HG03457 (cell line): ENCODE measurements around the gene EHHADH.
"Not testable (repeated sequence)": the region's sequence is repeated elsewhere in the genome, so short reads cannot be mapped to it uniquely, and the experiment has no call there.

Source experiments
- ATAC-seq: cut with Tn5 transposase; IDR thresholded peaks from one replicate; pipeline ENCODE4 v1.9.1; 2021; ENCODE audit warnings: moderate number of reproducible peaks; ENCODE audit not compliant: unreplicated experiment

Gene EHHADH

DNA sequence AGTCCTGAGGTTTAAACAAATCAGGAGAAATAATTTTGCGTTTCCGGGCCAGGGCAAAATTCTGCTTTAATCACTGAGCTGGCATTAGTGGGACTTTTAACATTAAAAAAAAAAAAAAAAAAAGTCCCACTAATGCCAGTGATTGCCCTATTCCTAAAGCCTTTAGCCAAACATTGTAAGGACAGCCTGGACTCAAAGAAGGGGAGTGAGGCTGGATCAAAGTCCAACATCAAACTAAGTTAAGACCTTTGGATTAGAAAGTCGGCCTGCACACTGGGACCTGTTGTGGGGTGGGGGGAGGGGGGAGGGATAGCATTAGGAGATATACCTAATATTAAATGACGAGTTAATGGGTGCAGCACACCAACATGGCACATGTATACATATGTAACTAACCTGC, 716 bp downstream of the EHHADH start:
- ATAC-seq = not testable (repeated sequence)

DNA sequence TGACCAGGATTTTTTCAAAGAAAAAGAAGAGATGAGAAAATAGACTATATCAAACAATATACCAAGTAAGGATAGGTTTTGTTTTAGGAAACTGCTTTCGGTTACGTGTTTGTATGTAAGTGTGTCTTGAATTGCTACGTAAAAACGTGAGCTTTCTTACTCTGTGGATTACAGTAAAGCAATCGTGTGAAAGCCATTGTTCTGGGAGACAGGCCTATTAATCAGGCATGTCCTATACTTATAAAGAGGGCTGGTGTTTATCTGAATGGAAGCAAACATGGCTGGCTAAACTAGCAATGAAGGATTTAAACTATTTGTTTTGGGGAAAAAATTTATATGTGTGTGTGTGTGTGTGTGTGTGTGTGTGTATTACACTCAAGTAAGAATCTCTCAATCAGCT, 2.6 kb downstream of the EHHADH start:
- no peak for ATAC-seq

DNA sequence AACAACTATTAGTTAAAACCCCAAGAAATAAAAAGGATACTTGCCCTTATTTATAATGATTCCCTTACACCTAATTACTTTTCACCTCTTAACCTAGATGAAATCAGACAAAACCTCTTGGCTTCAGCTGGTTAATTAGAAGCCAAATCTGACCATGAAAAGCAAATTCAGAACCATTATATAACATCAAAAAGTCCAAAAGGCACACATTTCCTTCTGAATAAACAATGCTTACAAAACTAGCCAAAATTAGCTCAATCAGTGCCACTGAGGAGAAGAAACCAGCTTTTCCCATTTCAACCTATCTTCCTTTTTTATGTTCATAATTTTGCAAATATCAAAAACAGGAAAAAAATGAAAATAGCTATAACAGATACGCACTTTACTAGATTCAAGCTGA, 3.2 kb downstream of the EHHADH start:
- no peak for ATAC-seq

DNA sequence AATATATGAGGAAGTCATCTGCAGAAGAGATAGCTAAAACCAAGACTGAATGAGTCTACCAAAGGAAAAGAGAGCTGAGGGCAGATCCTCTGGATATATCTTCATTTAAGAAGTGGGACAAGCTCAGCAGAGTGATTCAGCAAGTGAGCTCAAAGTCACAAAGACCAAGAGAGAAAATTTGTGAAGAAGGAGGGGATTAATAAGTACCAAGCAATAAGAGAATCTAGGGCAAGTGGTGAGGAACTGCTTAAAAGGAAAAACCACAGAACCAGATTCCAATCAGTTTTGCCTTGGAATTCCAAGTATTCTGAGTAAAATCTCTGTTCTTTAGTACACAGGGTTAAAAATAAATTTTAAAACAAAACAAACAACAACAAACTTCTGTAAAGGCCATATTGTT, 3.6 kb downstream of the EHHADH start:
- no peak for ATAC-seq

DNA sequence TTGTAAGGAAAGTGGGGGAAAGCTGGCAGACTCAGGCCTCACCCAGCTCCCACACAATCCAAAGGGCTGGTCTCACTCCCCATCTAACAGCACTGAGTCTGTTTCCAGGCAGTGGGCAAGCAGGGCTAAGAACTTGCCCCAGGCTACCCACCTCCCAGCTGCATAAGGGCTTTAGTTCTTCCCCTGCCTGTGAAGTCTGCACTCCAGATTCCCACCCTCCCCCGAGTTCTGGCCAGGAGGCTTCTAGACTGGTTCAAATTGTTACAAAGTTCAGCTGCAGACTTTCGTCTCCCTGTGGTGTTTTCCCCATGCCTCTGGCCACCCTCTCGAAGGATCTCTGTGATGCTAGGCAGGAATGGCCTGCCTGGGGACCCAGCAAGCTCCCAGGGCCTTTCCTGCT, 11.2 kb downstream of the EHHADH start:
- no peak for ATAC-seq

DNA sequence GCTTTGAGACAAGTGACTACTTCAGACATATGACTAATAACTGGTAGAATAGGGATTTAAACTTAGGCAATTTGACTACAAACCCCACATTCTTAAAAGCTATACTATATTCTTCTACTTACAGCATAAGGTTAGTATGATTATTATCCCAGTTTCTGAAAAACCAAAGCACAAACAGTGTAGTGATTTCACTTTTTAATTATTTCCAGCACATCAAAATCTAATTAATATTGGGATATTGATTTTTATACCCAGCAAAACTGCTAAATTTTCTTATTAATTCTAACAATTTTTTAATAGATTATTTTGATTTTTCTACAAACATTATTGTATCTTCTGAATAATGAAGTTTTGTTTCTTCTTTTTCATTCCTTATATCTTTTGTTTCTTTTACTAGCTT, 16.9 kb downstream of the EHHADH start:
- no peak for ATAC-seq

DNA sequence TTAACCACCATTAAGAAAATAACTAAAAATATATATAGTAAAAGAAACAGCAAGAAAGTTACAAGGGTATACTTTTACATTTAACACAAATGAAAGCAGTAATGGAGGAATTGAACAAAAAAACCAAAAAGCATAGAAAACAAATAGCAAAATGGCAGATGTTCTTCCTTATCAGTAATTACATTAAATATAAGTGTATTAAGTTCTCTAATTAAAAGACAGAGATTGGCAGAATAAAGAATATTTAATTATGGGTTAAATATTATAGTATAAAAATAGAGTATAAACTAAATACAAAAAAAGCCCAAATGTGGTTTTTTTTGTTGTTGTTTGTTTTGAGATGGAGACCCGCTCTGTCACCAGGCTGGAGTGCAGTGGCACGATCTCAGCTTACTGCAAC, 20.5 kb downstream of the EHHADH start:
- no peak for ATAC-seq

DNA sequence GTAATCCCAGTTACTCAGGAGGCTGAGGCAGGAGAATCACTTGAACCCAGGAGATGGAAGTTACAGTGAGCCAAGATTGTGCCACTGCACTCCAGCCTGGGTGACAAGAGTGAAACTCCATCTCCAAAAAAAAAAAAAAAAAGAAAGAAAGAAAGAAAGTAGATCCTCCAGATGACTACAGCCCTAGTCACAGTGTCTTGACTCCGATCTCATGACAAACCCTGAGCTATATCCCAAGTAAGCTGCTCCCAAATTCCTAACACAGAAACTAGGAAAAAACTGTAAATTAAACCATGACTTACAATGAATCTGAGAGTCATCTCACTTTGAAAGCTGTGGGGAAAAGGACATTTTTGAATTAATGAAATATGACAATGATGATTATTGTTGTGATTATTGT, 27.3 kb downstream of the EHHADH start:
- ATAC-seq = not testable (repeated sequence)

DNA sequence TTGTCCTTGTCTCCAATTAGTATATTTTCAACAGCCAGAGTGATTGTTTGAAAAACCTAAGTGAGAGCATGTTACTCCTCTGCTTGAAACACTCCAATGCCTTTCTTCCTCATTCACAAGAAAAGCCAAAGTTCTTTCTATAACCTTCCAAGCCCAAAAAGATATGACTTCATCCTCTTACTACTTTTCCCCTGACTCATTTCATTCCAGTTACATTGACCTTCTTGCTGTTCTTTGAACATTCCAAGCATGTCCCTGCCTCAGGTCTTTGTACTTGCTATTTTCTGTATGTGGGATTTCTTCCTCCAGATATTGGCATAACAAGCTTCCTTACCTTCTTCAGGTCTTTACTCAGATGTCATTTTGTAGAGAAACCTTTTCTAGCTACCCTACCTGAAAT, 28.3 kb downstream of the EHHADH start:
- ATAC-seq = no peak

DNA sequence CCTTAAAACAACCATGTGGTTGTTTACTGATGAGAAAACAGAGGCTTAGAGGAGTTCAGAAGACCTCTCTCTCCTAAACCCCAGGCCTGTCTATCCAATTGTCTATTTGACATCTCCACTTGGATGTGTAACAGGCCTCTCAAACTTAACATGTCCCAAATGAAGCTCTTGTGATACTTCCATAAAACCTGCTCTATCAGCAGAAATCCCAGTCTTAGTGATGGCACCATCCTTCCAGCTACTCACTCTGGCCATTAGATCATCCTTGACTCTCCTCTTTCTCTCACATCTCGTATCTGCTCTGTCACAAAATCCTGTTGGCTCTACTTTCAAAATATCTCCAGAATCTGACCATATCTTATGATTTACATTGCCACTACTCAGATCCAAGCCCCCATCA, 28.8 kb downstream of the EHHADH start:
- no peak for ATAC-seq

DNA sequence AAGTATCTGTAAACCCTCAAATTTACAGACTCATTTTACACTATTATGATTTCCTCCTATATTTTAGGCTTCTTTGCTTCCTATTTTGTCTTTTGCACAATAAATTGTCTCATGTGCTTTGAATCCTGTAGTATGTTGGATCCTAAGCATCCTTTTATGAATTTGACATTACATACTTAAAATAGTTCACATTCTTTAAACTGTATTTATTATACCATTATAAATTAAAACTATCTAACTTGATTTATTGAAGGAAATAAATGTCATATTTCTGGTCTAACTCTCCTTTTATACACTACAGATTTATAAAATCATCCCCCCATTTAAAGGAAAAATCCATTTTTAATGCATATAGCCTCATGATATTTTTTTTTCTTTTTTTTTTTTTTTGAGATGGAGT, 32.6 kb downstream of the EHHADH start:
- ATAC-seq = no peak

DNA sequence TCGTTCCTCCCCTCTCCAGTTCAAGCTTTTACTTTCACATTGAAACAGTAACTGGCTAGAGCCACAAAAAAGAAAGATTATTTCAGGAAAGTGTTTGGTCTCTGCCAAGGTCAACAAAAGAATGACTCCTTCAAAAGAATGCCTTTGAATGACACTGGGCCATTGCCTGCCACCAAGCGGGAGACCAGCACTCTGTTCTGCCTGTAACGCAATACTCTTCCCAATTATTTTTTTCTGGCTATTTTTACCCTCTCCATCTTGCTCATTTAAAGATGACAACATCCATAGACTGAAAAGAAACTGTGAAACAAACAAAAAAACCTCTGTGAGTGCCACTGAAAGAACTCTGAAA, 37.3 kb downstream of the EHHADH start:
- ATAC-seq = no peak

DNA sequence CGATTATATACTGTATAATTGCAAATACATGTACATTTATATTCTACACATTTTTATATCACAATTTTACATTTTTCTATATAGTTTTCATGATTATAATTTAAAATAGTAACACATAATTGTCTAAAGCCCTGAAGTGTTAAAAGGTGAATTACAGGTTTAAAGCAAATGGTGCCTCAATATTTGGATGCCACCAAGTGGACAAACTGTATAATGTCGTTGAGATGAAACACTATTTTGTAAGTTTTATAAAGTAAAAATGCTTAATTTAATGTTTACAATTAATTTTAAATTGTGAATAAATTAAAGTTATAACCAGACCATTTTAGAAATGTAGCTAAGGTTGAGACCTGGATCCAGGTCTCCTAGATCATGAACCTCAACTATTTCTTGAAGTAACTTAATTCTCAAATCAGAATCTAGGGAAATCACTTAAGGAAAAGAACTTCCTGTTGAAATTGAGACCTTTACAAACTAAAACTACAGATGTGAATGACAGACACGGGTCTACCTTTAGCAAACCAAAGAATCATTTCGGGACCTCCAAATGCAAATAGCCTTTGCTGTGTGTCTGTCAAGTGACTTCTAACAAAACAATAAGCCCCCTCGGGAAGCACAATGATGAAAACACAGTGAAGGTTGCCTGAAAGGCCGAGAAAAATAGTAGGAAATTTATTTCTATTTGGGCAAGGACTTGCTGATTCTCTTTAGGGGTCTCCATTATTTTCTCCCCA, 37.8 kb downstream of the EHHADH start:
- no peak for ATAC-seq

DNA sequence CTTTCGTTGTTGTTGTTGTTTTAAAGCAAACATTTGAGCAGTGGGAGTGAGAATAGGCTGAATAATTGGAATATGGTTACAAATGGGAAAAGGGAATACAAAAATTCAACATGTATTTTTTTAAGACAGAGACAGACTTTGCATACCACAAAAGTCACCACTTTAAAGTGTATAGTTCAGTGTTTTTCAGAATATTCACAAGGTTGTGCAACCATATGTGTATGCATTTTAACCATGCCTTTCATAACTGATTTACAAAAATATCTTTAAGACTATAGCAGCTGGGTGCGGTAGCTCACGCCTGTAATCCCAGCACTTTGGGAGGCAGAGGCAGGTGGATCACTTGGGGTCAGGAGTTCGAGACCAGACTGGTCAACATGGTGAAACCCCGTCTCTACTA, 41.3 kb downstream of the EHHADH start:
- ATAC-seq = no peak

DNA sequence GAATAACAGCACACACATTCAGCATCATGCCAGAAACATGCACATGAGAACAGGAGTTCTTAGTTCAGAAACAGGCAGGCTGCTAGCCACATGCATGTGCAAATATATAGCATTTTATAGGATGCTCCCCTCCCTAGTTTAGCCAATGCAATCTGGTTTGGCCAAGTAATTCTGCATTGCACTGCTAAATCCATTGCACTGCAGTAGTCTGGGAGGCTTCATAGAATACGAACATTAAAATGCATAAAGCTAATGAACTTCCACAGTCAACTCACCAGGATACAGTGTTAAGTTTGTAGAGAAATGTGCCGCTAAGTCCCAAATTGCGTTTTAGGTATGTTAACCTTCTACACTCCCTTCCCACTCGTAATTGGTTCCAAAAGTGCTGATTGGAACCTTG, 41.8 kb downstream of the EHHADH start:
- ATAC-seq = no peak

DNA sequence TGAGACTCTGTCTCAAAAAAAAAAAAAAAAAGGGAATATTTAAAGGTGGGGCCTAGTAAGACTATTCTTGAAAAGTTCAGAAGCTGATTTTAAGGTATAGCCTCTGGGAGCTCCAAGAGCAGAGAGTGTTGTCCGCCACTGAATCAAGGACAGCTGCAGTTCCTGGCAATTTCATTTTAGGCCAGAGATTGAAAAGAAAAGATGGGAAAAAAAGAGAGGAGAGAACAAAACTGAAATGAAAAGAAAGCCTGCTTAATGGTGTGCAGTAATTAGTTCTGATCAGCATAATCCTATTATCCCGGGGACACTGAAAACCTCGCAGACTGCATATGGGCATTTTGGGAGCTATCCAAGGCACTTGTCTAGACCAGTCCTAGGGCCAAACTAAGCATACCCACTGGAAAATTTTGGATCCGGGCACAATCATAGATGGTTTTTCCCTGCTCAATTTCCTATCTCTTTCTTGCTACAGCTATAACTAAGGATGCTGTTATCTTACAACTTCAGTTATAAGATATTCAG, 43.2 kb downstream of the EHHADH start:
- no peak for ATAC-seq

DNA sequence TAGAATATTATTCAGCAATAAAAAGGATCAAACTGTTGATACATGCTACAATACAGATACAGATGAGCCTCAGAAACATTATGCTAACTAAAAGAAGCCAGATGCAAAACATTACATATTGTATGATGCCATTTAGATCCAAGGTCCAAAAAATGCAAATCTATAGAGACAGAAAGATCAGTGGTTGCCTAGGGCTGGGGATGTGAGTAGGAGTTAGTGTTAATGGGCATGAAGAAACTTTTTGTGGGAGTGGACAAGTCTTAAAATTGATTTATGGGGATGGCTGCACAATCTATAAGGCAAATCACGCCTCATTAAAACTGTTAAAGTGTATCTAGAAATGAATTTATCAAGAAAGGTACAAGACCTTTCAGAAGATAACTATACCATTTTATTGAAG, 45.0 kb downstream of the EHHADH start:
- no peak for ATAC-seq

DNA sequence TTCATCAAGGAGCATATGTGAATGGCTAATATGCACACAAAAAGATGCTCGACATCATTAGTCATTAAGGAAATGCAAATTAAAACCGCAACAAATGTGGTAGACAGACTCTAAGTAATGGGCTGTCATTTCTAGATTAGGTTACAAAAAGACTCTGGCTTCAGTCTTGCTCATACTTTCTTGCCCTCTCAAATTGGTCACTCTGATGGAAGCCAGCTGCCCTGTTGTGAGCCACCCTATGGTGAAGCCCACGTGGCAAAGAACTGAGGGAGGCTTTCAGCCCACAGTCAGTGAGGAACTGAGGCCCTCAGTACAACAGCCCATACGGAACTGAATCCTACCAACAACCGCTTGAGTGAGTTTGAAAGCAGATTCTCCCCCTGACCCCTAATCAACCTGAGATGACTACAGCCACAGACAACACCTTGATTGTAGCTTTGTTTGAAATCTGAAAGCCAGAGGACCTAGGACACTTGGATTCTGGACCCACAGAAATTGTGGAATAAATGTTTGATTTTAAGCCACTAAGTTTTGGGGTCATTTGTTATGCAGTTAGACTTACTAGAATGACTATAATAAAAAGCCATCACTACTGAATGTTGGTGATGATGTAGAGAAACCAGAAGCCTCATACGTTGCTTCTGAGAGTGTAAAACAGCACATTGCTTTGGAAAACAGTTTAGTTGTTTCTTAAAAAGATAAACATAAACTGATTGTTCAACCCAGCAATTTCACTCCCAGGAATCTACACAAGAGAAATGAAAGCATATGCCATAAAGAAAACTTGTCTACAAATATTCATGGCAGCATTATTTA, 45.7 kb downstream of the EHHADH start:
- no peak for ATAC-seq

DNA sequence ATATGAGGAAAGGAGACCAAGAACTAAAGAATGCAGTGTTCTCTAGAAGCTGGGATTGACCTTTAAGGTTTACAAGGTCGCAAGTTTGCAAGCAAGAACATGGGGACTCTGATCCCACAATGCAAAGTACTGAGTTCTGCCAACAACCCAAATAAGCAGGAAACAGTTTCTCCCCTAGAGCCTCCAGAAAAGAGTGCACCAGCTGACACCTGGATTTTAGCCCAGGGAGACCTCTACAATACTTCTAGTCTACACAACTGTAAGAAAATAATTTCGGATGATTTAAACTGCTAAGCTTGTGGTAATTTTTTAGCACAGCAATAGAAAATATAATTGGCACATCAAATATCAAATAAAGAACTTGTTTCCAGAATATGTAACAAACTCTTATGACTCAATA, 46.4 kb downstream of the EHHADH start:
- no peak for ATAC-seq

DNA sequence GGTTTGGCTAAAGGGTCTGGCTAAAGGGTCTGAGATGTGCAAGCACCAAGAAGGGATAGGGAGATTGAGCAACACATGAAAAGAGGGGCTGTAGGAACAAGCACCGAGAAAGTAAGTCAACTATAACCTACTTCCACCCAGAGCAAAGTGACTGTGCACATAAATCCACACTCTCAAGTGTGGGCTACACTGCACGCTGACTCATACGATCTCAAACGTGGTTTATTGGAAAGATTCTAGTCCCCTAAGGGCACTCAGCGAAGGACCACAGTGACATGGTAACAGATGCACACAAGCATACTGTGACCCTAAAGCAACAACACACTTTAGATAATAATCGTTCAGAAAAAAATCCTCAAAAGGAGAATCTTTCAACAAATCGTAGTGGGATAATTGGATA, 48.0 kb downstream of the EHHADH start:
- no peak for ATAC-seq

DNA sequence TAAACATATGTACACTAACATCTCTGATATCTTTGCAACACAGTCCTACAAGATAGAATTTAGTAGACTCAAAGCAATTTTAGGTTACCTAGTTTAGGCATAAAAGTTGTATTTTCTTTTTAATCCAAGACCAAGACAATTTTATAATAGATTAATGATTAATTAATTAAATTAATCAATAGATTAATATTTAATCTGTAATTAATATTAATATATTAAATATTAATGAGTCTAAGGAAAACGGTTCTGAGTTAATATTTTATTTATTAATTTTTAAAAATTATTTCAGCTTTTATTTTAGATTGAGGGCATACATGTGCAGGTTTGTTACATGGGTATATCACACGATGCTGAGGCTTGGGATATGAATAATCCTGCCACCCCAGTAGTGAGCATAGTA, 49.0 kb downstream of the EHHADH start:
- ATAC-seq = no peak

DNA sequence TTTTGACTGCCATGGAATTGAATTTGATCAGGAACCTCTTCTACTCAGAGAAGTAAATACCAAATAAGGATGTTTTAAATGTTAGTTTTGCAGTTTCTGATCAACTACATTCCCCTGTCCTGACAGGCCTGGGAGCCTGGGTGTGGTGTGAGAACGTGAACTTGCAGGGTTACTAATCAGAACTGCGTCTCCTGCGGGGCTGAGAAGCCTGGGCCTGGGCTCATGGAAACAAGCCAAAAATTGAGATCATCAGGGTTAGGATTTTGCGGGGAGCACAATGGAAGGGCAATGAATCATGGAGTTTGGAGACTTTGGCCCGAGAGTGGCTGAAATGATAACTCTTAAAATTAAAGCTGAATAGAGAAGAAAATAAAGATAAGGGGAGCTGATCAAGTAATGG, 53.2 kb downstream of the EHHADH start:
- no peak for ATAC-seq
